Cardiac muscle cell (in vitro differentiated cells and primary cell): Measurements from ENCODE around the gene CFAP157. TPM values are rescaled to one million over a fixed set of nuclear protein-coding genes. Genes with fewer than 3 reads are reported as not detected.
A peak's percentile ranks its signal among the peaks of the same experiment; 100 is the strongest.

ENCODE experiments used
- DNase-seq, 2 donors: peaks; one replicate each; pipeline versions ENCODE4 v3.0.0 to v3.0.0-alpha.2; 2010 to 2017; ENCODE audit warnings: low read depth in 1 of 2, low spot score in 1 of 2
- H3K27ac ChIP-seq: fragments of 200-600 bp; sonication (generic); 2 replicates; pipeline ENCODE4 v1.5.1; 2016
- H3K27me3 ChIP-seq: fragments of 200-600 bp; sonication (generic); 2 replicates; pipeline ENCODE4 v1.6.0; 2016; ENCODE audit warnings: control low read depth
- H3K36me3 ChIP-seq: fragments of 200-600 bp; sonication (generic); 2 replicates; pipeline ENCODE4 v1.5.1; 2016; ENCODE audit warnings: control low read depth
- H3K4me1 ChIP-seq: fragments of 200-600 bp; sonication (generic); 2 replicates; pipeline ENCODE4 v1.8.1; 2017; ENCODE audit warnings: low read depth, mild to moderate bottlenecking, mixed run types
- H3K4me3 ChIP-seq: fragments of 200-600 bp; sonication (generic); 2 replicates; pipeline ENCODE4 v1.5.1; 2016; ENCODE audit warnings: mild to moderate bottlenecking
- H3K9me3 ChIP-seq: fragments of 200-600 bp; sonication (generic); 2 replicates; pipeline ENCODE4 v1.5.1; 2017; ENCODE audit warnings: low read depth, mild to moderate bottlenecking, control low read depth
- CTCF ChIP-seq: IDR thresholded peaks from 2 replicates; pipeline ENCODE4 v1.5.1; 2012; ENCODE audit warnings: low read depth, mild to moderate bottlenecking, low read length
- polyA plus RNA-seq: library from polyadenylated mRNA; unstranded; fragments of >200 nt; fragmentation: Nextera tagmentation; extraction: Ambion mirVana; gene quantifications from 2 replicates; pipeline ENCODE4 v1.2.1, GENCODE V29; 2016
- total RNA-seq: library from RNA; depleted of rRNA; stranded (reverse); fragments of >200 nt; gene quantifications from 2 replicates; pipeline ENCODE4 v1.2.3, GENCODE V29; 2016

Gene CFAP157
- total and polyA plus RNA-seq, 2 experiments from 2014 or later, result 0.76 to 0.86 TPM

GRCh38 chr9:127761061-127761460 lies 54.3 kb downstream of the CFAP157 start:
- Histone ChIP-seq H3K4me1 (no peaks in the 10 kb centered on the region), H3K27me3 (peaks cover 12% of the 10 kb centered on the region), H3K9me3 (no peaks in the 10 kb centered on the region), H3K27ac (no peak overlapping the region), H3K36me3 (no peaks in the 10 kb centered on the region), H3K4me3 (no peak overlapping the region)
- no peak for DNase-seq
- TF ChIP-seq CTCF, result no peak

GRCh38 chr9:127761491-127761956 lies 54.7 kb downstream of the CFAP157 start:
- Histone ChIP-seq H3K27me3 (peaks cover 7% of the 10 kb centered on the region), H3K4me3 (no peak overlapping the region), H3K9me3 (no peaks in the 10 kb centered on the region), H3K4me1 (no peaks in the 10 kb centered on the region), H3K27ac (no peak overlapping the region), H3K36me3 (no peaks in the 10 kb centered on the region)
- TF ChIP-seq CTCF, result no peak
- DNase-seq, result no peak

- no peak for DNase-seq
- TF ChIP-seq CTCF, result no peak
- Histone ChIP-seq H3K4me3 (no peak overlapping the region), H3K27me3 (peaks cover under 1% of the 10 kb centered on the region), H3K4me1 (no peaks in the 10 kb centered on the region), H3K9me3 (no peaks in the 10 kb centered on the region), H3K36me3 (no peaks in the 10 kb centered on the region), H3K27ac (no peak overlapping the region)
Measured at GRCh38 chr9:127762111-127762676, 55.4 kb downstream of the CFAP157 start.

- no peaks in the 10 kb centered on the region for H3K36me3 ChIP-seq
- peak in 1 of 2 donors; percentile 67 for DNase-seq
- no peak overlapping the region for H3K27ac ChIP-seq
- H3K27me3 ChIP-seq, result no peaks in the 10 kb centered on the region
- no peaks in the 10 kb centered on the region for H3K4me1 ChIP-seq
- H3K9me3 ChIP-seq, result no peaks in the 10 kb centered on the region
- TF ChIP-seq CTCF, result peak; percentile 47
- H3K4me3 ChIP-seq, result no peak overlapping the region
Measured at GRCh38 chr9:127763918-127764384, 57.2 kb downstream of the CFAP157 start.

- TF ChIP-seq CTCF, result no peak
- no peak for DNase-seq
- no peak overlapping the region for H3K27ac ChIP-seq
- H3K27me3 ChIP-seq, result no peaks in the 10 kb centered on the region
- H3K9me3 ChIP-seq, result no peaks in the 10 kb centered on the region
- H3K4me1 ChIP-seq, result no peaks in the 10 kb centered on the region
- H3K4me3 ChIP-seq, result no peak overlapping the region
- no peaks in the 10 kb centered on the region for H3K36me3 ChIP-seq
Measured at GRCh38 chr9:127765418-127765817, 58.6 kb downstream of the CFAP157 start.

Other genes with a start within 250 kb of the CFAP157 start
- gene STXBP1, start 94.7 kb upstream of the CFAP157 start, total RNA-seq, result 19.8 and 95.5 TPM in 2 replicates
- gene STXBP1, start 94.7 kb upstream of the CFAP157 start, polyA plus RNA-seq, result 26.0 and 27.0 TPM in 2 replicates
- 23.7 and 24.4 TPM in 2 replicates for gene PTRH1, start 8.7 kb downstream of the CFAP157 start, total RNA-seq
- 27.5 and 34.4 TPM in 2 replicates for gene PTRH1, start 8.7 kb downstream of the CFAP157 start, polyA plus RNA-seq
- gene TTC16, start 9.1 kb downstream of the CFAP157 start, total RNA-seq, result 0.06 TPM in 1 of 2 replicates, not detected in the other
- not detected in 2 replicates for gene TTC16, start 9.1 kb downstream of the CFAP157 start, polyA plus RNA-seq
- 22.8 and 29.2 TPM in 2 replicates for gene TOR2A, start 28.3 kb downstream of the CFAP157 start, total RNA-seq
- gene TOR2A, start 28.3 kb downstream of the CFAP157 start, polyA plus RNA-seq, result 20.6 and 25.7 TPM in 2 replicates
- 3.5 and 9.9 TPM in 2 replicates for gene SH2D3C, start 71.7 kb downstream of the CFAP157 start, total RNA-seq
- gene SH2D3C, start 71.7 kb downstream of the CFAP157 start, polyA plus RNA-seq, result 3.7 and 9.4 TPM in 2 replicates
- 85.1 and 162 TPM in 2 replicates for gene CDK9, start 79.0 kb downstream of the CFAP157 start, total RNA-seq
- gene CDK9, start 79.0 kb downstream of the CFAP157 start, polyA plus RNA-seq, result 139 and 193 TPM in 2 replicates
- gene FPGS, start 95.9 kb downstream of the CFAP157 start, total RNA-seq, result 112 and 123 TPM in 2 replicates
- gene FPGS, start 95.9 kb downstream of the CFAP157 start, polyA plus RNA-seq, result 78.3 and 111 TPM in 2 replicates
- gene ENG, start 147.7 kb downstream of the CFAP157 start, total RNA-seq, result 6.9 and 15.8 TPM in 2 replicates
- 12.6 and 35.4 TPM in 2 replicates for gene ENG, start 147.7 kb downstream of the CFAP157 start, polyA plus RNA-seq
- gene AK1, start 170.7 kb downstream of the CFAP157 start, total RNA-seq, result 174 and 175 TPM in 2 replicates
- 346 and 413 TPM in 2 replicates for gene AK1, start 170.7 kb downstream of the CFAP157 start, polyA plus RNA-seq
- 49.4 and 73.4 TPM in 2 replicates for gene ST6GALNAC6, start 192.6 kb downstream of the CFAP157 start, total RNA-seq
- gene ST6GALNAC6, start 192.6 kb downstream of the CFAP157 start, polyA plus RNA-seq, result 53.0 and 85.2 TPM in 2 replicates
- gene ST6GALNAC4, start 210.1 kb downstream of the CFAP157 start, total RNA-seq, result 66.2 and 119 TPM in 2 replicates
- 48.8 and 71.4 TPM in 2 replicates for gene ST6GALNAC4, start 210.1 kb downstream of the CFAP157 start, polyA plus RNA-seq
- 0.89 and 1.7 TPM in 2 replicates for gene PIP5KL1, start 223.8 kb downstream of the CFAP157 start, total RNA-seq
- 3.4 and 3.5 TPM in 2 replicates for gene PIP5KL1, start 223.8 kb downstream of the CFAP157 start, polyA plus RNA-seq
- gene DPM2, start 230.9 kb downstream of the CFAP157 start, total RNA-seq, result 26.1 and 35.6 TPM in 2 replicates
- 54.2 and 70.7 TPM in 2 replicates for gene DPM2, start 230.9 kb downstream of the CFAP157 start, polyA plus RNA-seq